ENCODE data around the gene ABHD2. TPM values are rescaled to one million over a fixed set of nuclear protein-coding genes. Genes with fewer than 3 reads are reported as not detected.

Gene ABHD2
- total and polyA plus RNA-seq, 9 of the 15 experiments (the other 6 are each of a cell fraction or from before 2014, with no cell fraction given), result 16.9 to 99.8 (median 47.5) TPM

- TF ChIP-seq PREB (CRISPR knock-in tag; IDR thresholded peaks at IDR 0.05) (no peak), SETDB1 (IDR thresholded peaks at IDR 0.05; ENCODE audit: low read length) (no peak), NRF1 (conservative IDR thresholded peaks at IDR 0.05 in 1 of 2, IDR thresholded peaks at IDR 0.05 in 1 of 2) (peak; percentile 91 to 93), TSHZ1 (CRISPR knock-in tag; IDR thresholded peaks at IDR 0.05) (no peak), SMARCA4 (IDR thresholded peaks at IDR 0.05) (no peak), STAT5A (IDR thresholded peaks at IDR 0.05; ENCODE audit: borderline replicate concordance, low read length) (no peak; the same call in 1 of the 2 replicates), PHF20 (IDR thresholded peaks at IDR 0.05; ENCODE audit: partially characterized antibody) (peak; percentile 70), NEUROD1 (IDR thresholded peaks at IDR 0.05; ENCODE audit: borderline replicate concordance, low read depth, low read length, partially characterized antibody) (peak; percentile 75), ZNF282 (CRISPR knock-in tag; IDR thresholded peaks at IDR 0.05) (no peak), MECOM (CRISPR knock-in tag; IDR thresholded peaks at IDR 0.05) (no peak), ATF6 (CRISPR knock-in tag; IDR thresholded peaks at IDR 0.05) (peak; percentile 71; the same call in 1 of the 2 replicates), POLR3A (IDR thresholded peaks at IDR 0.05; ENCODE audit: borderline replicate concordance, extremely low read depth, insufficient read depth, insufficient read length) (no peak), ZNF431 (CRISPR knock-in tag; IDR thresholded peaks at IDR 0.05) (peak; percentile 97), SNAPC5 (CRISPR knock-in tag; IDR thresholded peaks at IDR 0.05) (no peak), ATF4 (CRISPR knock-in tag; IDR thresholded peaks at IDR 0.05) (no peak), ILF3 (IDR thresholded peaks at IDR 0.05; ENCODE audit: borderline replicate concordance) (no peak), U2AF2 (optimal IDR thresholded peaks at IDR 0.05; ENCODE audit: low read depth, low read length) (no peak), SPI1 (IDR thresholded peaks at IDR 0.05; ENCODE audit: borderline replicate concordance, low read depth, low read length) (0 out of 2 replicates have a peak, but pooled peaks have one; percentile 23), ADNP (tag; IDR thresholded peaks at IDR 0.05) (no peak), FOXJ2 (tag; IDR thresholded peaks at IDR 0.05) (no peak)
These were observed 155.7 kb downstream of the ABHD2 start, which contains the start of gene FANCI (continued) for GRCh38 chr15:89243691-89244573.
